GM12875 (cell line): ENCODE data around the gene CCN5.

Experiments
- H3K4me3 ChIP-seq: one replicate; pipeline ENCODE4 v1.5.1; 2011; ENCODE audit warnings: low read depth, low read length, control low read depth
- CTCF ChIP-seq: IDR thresholded peaks from 2 replicates; pipeline ENCODE4 v1.5.1; 2011; ENCODE audit warnings: low read depth, mild to moderate bottlenecking, control low read depth, inconsistent platforms, low read length, moderate library complexity, borderline replicate concordance; ENCODE audit not compliant: insufficient read depth

CCN5 gene

GRCh38 chr20:44731657-44732056 is 16.5 kb downstream of the CCN5 start:
- no peak overlapping the region for H3K4me3 ChIP-seq
- no peak for TF ChIP-seq CTCF

- TF ChIP-seq CTCF = no peak
- no peak overlapping the region for H3K4me3 ChIP-seq
These were observed 17.2 kb downstream of the CCN5 start for GRCh38 chr20:44732327-44732726.

- H3K4me3 ChIP-seq = no peak overlapping the region
These were observed 18.3 kb downstream of the CCN5 start for GRCh38 chr20:44733341-44734069.

GRCh38 chr20:44734938-44735337 is 19.8 kb downstream of the CCN5 start:
- no peak for TF ChIP-seq CTCF

More at GRCh38 chr20:44733341-44734069, 18.3 kb downstream of the CCN5 start:
- TF ChIP-seq CTCF = peak; percentile 90

GRCh38 chr20:44735816-44736169 is 20.6 kb downstream of the CCN5 start:
- no peak for TF ChIP-seq CTCF
- no peak overlapping the region for H3K4me3 ChIP-seq

More at GRCh38 chr20:44734938-44735337, 19.8 kb downstream of the CCN5 start:
- no peak overlapping the region for H3K4me3 ChIP-seq

- no peak for TF ChIP-seq CTCF
These were observed 21.2 kb downstream of the CCN5 start for GRCh38 chr20:44736170-44737021.

More at GRCh38 chr20:44736170-44737021, 21.2 kb downstream of the CCN5 start:
- H3K4me3 ChIP-seq = no peak overlapping the region
